ENCODE data around the gene IGIP.

IGIP gene

GRCh38 chr5:140114341-140115185 lies 11.2 kb upstream of the IGIP start:
- TF ChIP-seq CTCF (IDR thresholded peaks at IDR 0.05; ENCODE audit: borderline replicate concordance, insufficient read depth, low read depth, low read length) = no peak
- peak overlapping the region; percentile 98 for H3K4me3 ChIP-seq (ENCODE audit: low read depth, low read length)

- peak overlapping the region; percentile 98 for H3K4me3 ChIP-seq (ENCODE audit: low read depth, low read length)
These were observed 10.6 kb upstream of the IGIP start for GRCh38 chr5:140115186-140115500.

GRCh38 chr5:140116716-140117115 lies 9.0 kb upstream of the IGIP start:
- H3K4me3 ChIP-seq (ENCODE audit: low read depth, low read length) = no peak overlapping the region
- no peak for TF ChIP-seq CTCF (IDR thresholded peaks at IDR 0.05; ENCODE audit: borderline replicate concordance, insufficient read depth, low read depth, low read length)

More at GRCh38 chr5:140115186-140115500, 10.6 kb upstream of the IGIP start:
- no peak for TF ChIP-seq CTCF (IDR thresholded peaks at IDR 0.05; ENCODE audit: borderline replicate concordance, insufficient read depth, low read depth, low read length)

- no peak overlapping the region for H3K4me3 ChIP-seq (ENCODE audit: low read depth, low read length)
- TF ChIP-seq CTCF (IDR thresholded peaks at IDR 0.05; ENCODE audit: borderline replicate concordance, insufficient read depth, low read depth, low read length) = no peak
These were observed 8.2 kb upstream of the IGIP start for GRCh38 chr5:140117523-140117922.

GRCh38 chr5:140118302-140118936 lies 7.3 kb upstream of the IGIP start:
- no peak overlapping the region for H3K4me3 ChIP-seq (ENCODE audit: low read depth, low read length)
- TF ChIP-seq CTCF (IDR thresholded peaks at IDR 0.05; ENCODE audit: borderline replicate concordance, insufficient read depth, low read depth, low read length) = no peak

GRCh38 chr5:140126315-140127012 lies 727 bp downstream of the IGIP start:
- no peak for TF ChIP-seq CTCF (IDR thresholded peaks at IDR 0.05; ENCODE audit: borderline replicate concordance, insufficient read depth, low read depth, low read length)
- H3K4me3 ChIP-seq (ENCODE audit: low read depth, low read length) = no peak overlapping the region

All from GM12875 (cell line).